Stimulated activated naive CD4-positive, alpha-beta T cell (primary cell): ENCODE measurements around the gene CNFN.

Source experiments
- DNase-seq, 6 experiments: peaks; one replicate each; lab custom pipeline; 2025; lab: John Stamatoyannopoulos, UW

The CNFN gene

DNA sequence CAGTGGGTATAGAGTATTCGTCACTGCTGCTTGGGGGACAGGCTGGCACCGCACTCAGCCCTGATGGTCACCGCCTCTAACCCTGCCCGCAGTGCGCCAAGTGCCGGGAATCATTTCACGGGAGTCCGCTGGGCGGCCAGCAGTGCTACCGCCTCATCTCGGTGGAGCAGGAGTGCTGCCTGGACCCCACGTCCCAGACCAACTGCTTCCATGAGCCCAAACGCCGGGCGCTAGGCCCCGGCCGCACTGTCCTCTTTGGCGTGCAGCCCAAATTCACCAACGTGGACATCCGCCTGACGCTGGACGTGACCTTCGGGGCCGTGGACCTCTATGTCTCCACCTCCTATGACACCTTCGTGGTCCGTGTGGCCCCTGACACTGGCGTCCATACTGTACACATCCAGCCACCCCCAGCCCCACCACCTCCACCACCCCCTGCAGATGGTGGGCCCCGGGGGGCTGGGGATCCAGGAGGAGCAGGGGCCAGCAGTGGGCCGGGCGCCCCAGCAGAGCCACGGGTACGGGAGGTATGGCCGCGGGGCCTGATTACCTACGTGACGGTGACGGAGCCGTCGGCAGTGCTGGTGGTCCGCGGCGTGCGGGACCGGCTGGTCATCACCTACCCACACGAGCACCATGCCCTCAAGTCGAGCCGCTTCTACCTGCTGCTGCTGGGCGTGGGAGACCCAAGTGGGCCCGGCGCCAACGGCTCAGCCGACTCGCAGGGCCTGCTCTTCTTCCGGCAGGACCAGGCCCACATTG, 14.5 kb downstream of the CNFN start:
- no peak for DNase-seq

DNA sequence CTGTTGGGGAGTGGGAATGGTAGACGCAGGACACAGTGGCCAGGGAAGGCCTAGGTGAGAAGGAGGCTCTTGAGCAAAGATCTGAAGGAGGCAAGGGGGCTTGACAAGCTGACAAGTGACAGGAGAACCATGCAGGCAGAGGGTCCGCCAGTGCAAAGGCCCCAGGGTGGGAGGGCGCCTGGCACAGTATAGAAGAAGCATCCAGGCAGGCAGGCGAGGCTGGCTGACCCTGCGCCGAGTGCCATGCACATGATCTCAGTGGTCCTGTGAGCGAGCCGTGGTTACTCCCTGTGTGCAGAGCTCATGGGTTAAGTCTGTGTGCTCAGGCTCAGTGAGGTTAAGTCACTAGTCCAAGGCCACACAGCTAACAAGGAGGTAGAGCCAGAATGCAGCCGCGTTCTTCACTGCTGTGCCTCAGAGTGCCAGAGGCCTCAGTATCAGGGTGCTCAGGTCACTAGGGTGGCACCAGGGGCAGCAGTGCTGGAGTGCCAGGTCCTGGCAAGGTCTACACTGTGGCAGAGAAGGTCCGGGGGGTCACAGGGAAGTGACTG, 15.2 kb downstream of the CNFN start:
- DNase-seq: no peak

GRCh38 chr19:42370626-42371175, 19.4 kb downstream of the CNFN start:
- no peak for DNase-seq

DNA sequence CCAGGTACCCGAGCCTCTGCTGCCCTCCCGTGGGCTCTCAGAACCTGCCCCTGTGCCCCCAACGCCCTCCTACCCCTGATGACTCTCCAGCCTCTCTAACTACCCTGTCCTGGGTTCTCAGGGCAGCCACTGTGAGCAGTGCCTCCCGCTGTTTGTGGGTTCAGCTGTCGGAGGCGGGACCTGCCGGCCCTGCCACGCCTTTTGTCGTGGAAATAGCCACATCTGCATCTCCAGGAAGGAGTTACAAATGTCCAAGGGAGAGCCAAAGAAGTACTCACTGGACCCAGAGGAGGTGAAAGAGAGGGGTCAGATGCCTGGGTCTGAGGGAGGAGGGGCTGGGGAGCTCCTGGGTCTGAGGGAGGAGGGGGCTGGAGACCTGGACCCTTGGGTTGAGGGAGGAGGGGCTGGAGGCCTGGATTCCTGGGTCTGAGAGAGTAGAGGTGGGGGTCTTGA, 20.0 kb downstream of the CNFN start:
- DNase-seq: no peak

DNA sequence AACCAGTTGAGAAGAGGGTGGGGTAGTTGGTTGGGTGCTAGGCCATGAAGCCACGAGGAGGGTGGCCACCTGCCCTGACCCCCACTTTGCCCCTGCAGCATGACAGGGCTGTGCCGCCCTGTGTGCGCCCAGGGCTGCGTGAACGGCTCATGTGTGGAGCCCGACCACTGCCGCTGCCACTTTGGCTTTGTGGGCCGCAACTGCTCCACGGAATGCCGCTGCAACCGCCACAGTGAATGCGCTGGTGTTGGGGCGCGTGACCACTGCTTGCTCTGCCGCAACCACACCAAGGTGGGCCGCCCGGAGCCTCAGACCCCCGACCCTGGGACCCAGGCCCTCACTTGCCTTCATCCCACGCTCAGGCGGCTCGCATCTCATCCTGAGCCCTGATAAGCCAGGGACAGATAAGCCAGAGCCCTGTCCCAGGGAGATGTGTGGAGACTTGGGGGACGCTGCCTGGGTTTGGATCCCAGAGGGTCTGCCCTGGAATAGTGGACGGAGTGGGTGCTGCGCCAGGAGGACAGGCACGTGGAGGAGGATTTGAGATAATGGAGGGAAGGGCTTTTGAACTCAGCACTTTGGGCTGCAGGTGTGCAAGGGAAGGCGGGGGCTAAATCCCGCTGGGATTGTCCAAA, 20.5 kb downstream of the CNFN start:
- no peak for DNase-seq

DNA sequence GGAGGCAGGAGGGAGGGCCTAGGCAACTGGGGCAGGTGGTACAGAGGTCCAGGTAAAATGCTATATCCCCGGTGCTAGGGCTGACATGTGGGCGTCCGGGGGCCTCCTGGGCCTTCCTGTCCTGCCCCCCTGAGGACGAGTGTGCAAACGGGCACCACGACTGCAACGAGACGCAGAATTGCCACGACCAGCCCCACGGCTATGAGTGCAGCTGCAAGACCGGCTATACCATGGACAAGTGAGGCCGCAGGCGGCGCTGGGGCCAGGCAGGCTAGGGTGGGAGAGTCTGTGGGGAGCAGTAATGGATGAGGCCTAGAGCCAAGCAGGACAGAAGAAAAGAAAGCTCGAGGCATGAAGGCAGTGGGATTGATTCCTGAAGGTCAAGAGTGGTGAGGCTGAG, 21.3 kb downstream of the CNFN start:
- DNase-seq: no peak

DNA sequence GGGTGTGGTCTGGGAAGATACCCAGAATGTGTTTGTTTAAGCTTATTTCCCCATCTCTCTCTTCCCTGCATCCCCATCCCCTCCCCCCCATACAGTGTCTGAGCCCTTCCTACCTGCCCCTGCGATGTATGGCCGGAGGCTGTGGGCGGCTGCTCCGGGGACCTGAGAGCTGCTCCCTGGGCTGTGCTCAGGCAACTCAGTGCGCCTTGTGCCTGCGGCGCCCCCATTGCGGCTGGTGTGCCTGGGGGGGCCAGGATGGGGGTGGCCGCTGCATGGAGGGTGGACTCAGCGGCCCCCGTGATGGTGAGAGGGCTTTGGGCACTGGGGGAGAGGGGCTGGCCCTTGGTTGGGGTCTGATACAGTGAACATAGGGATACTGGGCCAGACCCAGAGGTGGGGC, 21.7 kb downstream of the CNFN start:
- no peak for DNase-seq

- DNase-seq: no peak
Observed at GRCh38 chr19:42367929-42368328, 22.2 kb downstream of the CNFN start.

DNA sequence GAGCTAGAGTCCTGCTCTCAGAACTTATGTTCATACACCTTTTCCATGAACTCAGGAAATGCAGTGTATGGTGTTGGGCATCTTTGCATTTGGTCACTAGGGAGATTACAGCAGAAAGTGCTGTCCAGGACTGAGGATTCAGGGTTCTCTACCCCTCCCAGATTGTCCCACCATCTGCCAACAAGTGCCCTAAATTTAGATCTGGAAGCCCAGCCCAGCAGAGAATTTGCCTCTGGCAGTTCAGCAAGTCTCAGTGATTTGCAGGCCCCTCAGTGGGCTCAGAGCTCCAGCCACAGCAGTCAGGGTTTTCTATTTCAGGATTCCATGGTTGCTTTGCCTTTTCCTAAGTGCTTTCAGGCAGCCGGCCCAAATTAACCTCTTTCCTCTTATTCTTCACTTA, 23.4 kb downstream of the CNFN start:
- no peak for DNase-seq

GRCh38 chr19:42363614-42364346, 26.3 kb downstream of the CNFN start:
- DNase-seq: no peak

- no peak for DNase-seq
Observed at GRCh38 chr19:42362891-42363440, 27.1 kb downstream of the CNFN start.

DNA sequence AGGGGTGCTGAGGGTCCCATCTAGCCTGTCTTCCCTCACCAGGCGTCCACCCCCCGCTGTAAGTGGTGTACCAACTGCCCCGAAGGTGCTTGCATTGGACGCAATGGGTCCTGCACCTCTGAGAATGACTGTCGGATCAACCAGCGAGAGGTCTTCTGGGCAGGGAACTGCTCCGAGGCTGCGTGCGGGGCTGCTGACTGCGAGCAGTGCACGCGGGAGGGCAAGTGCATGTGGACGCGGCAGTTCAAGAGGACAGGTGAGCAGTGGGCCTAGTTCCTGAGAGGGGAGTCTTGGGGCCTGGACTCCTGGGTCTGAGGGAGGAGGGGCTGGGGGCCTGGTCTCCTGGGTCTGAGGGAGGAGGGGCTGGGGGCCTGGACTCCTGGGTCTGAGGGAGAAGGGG, 27.8 kb downstream of the CNFN start:
- DNase-seq: no peak

DNA sequence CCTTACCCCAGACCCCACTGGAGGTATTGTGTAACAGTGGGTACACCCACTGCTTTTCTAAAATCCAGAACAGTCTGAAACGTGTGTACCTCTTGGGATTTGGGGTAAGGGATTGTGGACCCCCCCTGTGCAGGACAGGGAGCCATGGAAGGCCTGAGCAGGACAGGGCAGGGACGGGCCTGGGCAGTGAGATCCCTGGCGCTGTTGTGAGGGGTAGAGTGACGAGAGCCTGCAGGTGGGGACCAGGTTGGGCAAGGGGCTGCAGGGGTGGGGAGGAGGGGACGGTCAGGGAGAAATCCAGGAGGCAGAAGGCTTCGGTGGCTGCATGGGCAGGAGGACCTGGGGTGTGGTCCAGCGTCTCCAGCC, 28.6 kb downstream of the CNFN start:
- no peak for DNase-seq

GRCh38 chr19:42360787-42361544, 29.1 kb downstream of the CNFN start:
- DNase-seq: no peak

- DNase-seq: no peak
Observed at GRCh38 chr19:42357290-42357689, 32.8 kb downstream of the CNFN start.

DNA sequence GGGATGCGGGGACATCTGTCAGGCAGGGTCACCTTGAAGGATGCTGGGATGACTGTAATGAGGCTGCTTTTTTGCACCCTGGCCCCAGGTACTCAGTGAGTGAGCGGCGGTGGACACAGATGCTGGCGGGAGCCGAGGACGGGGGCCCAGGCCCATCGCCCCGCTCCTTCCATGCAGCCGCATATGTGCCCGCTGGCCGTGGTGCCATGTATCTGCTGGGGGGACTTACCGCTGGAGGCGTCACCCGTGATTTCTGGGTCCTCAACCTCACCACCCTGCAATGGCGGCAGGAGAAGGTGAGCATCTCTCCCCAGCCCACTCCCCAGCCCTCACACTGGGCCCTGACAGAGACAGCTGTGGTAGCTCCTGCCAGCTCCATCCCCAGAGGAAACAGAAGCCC, 33.4 kb downstream of the CNFN start:
- DNase-seq: no peak

DNA sequence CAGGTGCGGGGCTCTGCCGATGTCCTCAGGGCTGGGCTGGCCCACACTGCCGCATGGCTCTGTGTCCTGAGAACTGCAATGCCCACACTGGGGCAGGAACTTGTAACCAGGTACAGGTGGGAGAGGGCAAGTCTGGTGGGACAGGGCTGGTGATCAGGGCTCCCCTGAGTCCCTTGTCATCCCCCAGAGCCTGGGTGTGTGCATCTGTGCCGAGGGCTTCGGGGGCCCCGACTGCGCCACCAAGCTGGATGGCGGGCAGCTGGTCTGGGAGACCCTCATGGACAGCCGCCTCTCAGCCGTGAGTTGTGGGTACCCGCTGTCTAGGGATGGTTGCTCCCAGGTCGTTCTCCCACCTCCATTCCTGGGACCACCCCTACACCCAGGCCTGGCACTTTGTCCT, 34.2 kb downstream of the CNFN start:
- DNase-seq: no peak

DNA sequence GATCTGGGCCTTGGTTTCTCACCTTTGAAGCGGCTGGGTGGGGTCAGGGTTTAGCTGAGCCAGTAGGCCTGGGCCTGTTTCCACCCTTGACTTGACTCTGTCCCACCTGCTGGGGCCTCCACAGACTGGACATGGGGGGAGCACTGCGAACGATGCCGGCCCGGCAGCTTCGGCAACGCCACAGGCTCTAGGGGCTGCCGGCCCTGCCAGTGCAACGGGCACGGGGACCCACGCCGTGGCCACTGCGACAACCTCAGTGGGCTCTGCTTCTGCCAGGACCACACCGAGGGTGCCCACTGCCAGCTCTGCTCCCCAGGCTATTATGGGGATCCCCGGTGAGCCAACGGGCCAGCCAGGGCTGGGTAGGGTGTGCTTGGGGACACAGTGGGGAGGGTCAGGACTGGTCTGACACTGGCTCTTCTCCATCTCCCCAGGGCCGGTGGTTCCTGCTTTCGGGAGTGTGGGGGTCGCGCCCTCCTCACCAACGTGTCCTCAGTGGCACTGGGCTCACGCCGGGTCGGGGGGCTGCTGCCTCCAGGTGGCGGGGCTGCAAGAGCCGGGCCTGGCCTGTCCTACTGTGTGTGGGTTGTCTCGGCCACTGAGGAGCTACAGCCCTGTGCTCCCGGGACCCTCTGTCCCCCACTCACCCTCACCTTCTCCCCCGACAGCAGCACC, 36.6 kb downstream of the CNFN start:
- DNase-seq: no peak

DNA sequence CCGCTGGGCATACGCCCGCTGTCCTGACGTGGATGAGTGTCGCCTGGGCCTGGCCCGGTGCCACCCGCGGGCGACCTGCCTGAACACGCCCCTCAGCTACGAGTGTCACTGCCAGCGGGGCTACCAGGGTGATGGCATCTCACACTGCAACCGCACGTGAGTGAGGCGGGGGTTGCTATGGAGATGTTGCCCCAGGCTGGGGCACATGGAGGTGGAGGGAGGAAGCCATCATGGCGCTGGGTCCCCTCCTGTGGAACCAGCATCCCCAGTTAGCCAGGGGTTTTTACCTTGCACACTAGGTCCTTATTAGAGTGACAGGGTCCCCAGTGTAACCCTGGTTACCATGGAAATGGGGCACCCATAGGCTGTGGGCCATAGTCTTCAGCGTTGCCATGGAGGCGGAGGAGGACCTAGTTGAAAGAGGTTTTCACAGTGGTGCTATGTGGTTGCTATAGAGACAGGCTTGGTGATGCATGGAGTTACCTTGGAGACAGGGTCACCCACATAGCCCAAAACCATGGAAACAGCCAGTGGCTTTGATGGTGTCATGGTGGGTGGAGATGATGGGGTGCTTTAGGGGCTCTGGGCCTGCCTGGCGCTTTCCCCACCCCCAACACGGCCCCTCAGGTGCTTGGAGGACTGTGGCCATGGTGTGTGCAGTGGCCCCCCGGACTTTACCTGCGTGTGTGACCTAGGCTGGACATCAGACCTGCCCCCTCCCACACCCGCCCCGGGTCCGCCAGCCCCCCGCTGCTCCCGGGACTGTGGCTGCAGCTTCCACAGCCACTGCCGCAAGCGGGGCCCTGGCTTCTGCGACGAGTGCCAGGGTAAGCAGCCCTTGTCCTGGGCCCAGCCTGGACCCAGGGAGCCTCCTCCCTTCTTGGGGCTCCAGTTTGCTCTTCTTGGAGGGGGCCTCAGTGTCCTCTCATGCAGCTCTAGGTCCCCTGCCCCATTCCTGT, 37.5 kb downstream of the CNFN start:
- no peak for DNase-seq
